ENCODE measurements around the gene ATF1. TPM values are rescaled to one million over a fixed set of nuclear protein-coding genes. Genes with fewer than 3 reads are reported as not detected.
"Not testable (repeated sequence)": the region's sequence is repeated elsewhere in the genome, so short reads cannot be mapped to it uniquely, and the experiment has no call there.

Gene ATF1
- total RNA-seq, 4 donors from 2014 or later, result 14.9 to 24.9 (median 20.5) TPM

GRCh38 chr12:50845021-50845647 lies 81.2 kb downstream of the ATF1 start:
- H3K4me3 ChIP-seq (ENCODE audit: low read depth, poor library complexity, severe bottlenecking), result no peak overlapping the region
- no peak for DNase-seq (ENCODE audit: low spot score in 2 of 2)
- intact Hi-C loops (cut with DNase I; ENCODE audit: low total_unique reads), result no loop called here
- no peak for TF ChIP-seq POLR2A (IDR thresholded peaks at IDR 0.05)
- TF ChIP-seq CTCF (IDR thresholded peaks at IDR 0.05), result no peak

DNA sequence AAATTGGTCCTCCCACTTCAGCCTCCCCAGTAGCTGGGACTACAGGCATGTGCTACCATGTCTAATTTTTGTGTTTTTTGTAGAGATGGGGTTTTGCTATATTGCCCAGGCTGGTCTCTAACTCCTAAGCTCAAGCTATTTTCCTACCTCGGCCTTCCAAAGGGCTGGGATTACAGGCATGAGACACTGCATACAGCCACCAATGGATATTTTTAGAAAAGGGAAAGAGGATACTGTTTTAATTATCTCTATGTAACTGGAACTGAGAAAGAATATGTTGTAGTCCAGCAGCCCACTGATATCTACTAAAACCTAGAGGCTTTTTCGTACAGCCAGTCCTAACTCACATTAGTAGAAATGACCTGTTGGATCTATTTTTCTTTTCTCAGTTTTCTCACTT lies 85.1 kb downstream of the ATF1 start:
- intact Hi-C loops (cut with DNase I; ENCODE audit: low total_unique reads), result no loop called here
- no peak for DNase-seq (ENCODE audit: low spot score in 2 of 2)
- 74 to 77% methylated on average over 2 of the region's 2 CpGs for WGBS, 2 donors

GRCh38 chr12:50855218-50855617 lies 91.3 kb downstream of the ATF1 start:
- intact Hi-C loops (cut with DNase I; ENCODE audit: low total_unique reads); H3K4me3 ChIP-seq (ENCODE audit: low read depth, poor library complexity, severe bottlenecking); DNase-seq (ENCODE audit: low spot score in 2 of 2): not testable (repeated sequence)
- whole genome bisulfite sequencing, 2 donors, result 100% methylated on average over 1 of the region's 1 CpG

More for the DNA sequence above, 85.1 kb downstream of the ATF1 start:
- TF ChIP-seq CTCF (IDR thresholded peaks at IDR 0.05), result no peak
- TF ChIP-seq POLR2A (IDR thresholded peaks at IDR 0.05), result no peak
- H3K4me3 ChIP-seq (ENCODE audit: low read depth, poor library complexity, severe bottlenecking), result no peak overlapping the region

DNA sequence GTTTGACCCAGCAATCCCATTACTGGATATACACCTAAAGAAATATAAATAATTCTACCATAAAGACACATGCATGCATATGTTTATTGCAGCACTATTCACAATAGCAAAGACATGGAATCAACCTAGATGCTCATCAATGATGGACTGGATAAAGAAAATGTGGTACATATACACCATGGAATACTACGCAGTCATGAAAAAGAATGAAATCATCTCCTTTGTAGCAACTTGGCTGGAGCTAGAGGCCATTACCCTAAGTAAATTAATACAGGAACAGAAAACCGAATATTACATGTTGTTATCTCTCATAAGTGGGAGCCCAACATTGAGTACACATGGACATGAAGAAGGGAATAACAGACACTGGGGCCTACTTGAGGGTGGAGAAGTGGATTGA lies 91.8 kb downstream of the ATF1 start:
- DNase-seq (ENCODE audit: low spot score in 2 of 2); intact Hi-C loops (cut with DNase I; ENCODE audit: low total_unique reads); H3K4me3 ChIP-seq (ENCODE audit: low read depth, poor library complexity, severe bottlenecking): not testable (repeated sequence)
- WGBS, 2 donors, result 86 to 89% methylated on average over 2 of the region's 2 CpGs

GRCh38 chr12:50859621-50860310 lies 95.9 kb downstream of the ATF1 start:
- intact Hi-C loops (cut with DNase I; ENCODE audit: low total_unique reads), result no loop called here
- WGBS, 2 donors, result 61 to 65% methylated on average over 4 of the region's 4 CpGs
- no peak for DNase-seq (ENCODE audit: low spot score in 2 of 2)
- no peak overlapping the region for H3K4me3 ChIP-seq (ENCODE audit: low read depth, poor library complexity, severe bottlenecking)
- TF ChIP-seq POLR2A (IDR thresholded peaks at IDR 0.05) (no peak), CTCF (IDR thresholded peaks at IDR 0.05) (no peak)

DNA sequence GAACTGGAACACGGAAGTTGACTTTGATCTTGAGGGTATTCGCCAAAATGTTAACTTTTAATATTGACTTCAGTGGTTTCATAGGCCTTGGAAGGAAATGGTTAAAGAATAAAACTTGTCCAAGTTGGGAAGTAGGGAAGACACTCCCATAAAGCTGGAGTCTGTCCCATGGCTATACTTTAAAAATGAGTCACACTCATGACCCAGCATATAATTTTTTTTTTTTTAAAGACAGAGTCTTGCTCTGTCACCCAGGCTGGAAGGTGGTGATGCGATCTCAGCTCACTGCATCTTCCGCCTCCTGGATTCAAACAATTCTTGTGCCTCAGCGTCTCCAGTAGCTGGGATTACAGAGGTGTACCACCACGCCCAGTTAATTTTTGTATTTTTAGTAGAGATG lies 98.4 kb downstream of the ATF1 start:
- no peak overlapping the region for H3K4me3 ChIP-seq (ENCODE audit: low read depth, poor library complexity, severe bottlenecking)
- intact Hi-C loops (cut with DNase I; ENCODE audit: low total_unique reads), result no loop called here
- no peak for TF ChIP-seq POLR2A (IDR thresholded peaks at IDR 0.05)
- TF ChIP-seq CTCF (IDR thresholded peaks at IDR 0.05), result no peak
- no peak for DNase-seq (ENCODE audit: low spot score in 2 of 2)
- 56 to 67% methylated on average over 6 of the region's 6 CpGs for WGBS, 2 donors

DNA sequence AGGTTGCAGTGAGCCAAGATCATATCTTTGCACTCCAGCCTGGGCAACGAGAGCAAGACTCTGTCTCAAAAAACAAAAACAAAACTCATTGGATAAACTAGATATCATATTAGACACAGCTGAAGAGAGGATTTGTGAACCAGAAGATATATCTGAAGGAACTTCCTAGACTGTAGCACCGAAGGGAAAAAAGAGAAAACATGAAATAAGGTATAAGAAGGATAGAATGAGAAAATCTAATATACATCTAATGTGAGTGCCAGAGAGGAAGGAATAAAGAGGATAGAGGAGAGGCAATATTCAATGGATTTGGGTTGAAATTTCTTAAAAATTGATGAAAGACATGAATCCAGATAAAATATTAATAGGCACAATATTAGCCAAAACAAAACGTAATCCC lies 101.4 kb downstream of the ATF1 start:
- TF ChIP-seq CTCF (IDR thresholded peaks at IDR 0.05), result no peak
- TF ChIP-seq POLR2A (IDR thresholded peaks at IDR 0.05), result no peak
- 80 to 84% methylated on average over 3 of the region's 3 CpGs for WGBS, 2 donors
- no peak overlapping the region for H3K4me3 ChIP-seq (ENCODE audit: low read depth, poor library complexity, severe bottlenecking)

DNA sequence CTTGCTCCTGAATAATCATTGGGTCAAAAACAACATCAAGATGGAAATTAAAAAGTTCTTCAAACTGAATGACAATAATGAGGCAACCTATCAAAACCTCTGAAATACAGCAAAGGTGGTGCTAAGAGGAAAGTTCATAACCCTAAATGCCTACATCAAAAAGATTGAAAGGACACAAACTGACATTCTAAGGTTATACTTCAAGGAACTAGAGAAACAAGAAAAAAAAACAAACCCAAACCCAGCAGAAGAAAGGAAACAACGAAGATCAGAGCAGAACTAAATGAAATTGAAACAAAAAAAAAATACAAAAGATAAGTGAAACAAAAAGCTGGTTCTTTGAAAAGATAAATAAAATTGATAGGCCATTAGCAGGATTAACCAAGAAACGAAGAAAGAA lies 105.0 kb downstream of the ATF1 start:
- intact Hi-C loops (cut with DNase I; ENCODE audit: low total_unique reads); H3K4me3 ChIP-seq (ENCODE audit: low read depth, poor library complexity, severe bottlenecking); DNase-seq (ENCODE audit: low spot score in 2 of 2): not testable (repeated sequence)
- WGBS, 2 donors, result 58 to 61% methylated on average over 2 of the region's 2 CpGs

More for the DNA sequence above, 101.4 kb downstream of the ATF1 start:
- DNase-seq (ENCODE audit: low spot score in 2 of 2), result no peak
- intact Hi-C loops (cut with DNase I; ENCODE audit: low total_unique reads), result no loop called here
